ENCODE data around the gene AGTPBP1. TPM values are rescaled to one million over a fixed set of nuclear protein-coding genes. Genes with fewer than 3 reads are reported as not detected.

AGTPBP1 gene
- polyA plus RNA-seq, 3 donors: 24.0 to 29.9 (median 25.8) TPM

- no peak for DNase-seq (ENCODE audit: extremely low read depth in 1 of 11, low read depth in 9 of 11, low spot score in 4 of 11)
Observed at GRCh38 chr9:85666086-85666485, 75.7 kb downstream of the AGTPBP1 start.

DNA sequence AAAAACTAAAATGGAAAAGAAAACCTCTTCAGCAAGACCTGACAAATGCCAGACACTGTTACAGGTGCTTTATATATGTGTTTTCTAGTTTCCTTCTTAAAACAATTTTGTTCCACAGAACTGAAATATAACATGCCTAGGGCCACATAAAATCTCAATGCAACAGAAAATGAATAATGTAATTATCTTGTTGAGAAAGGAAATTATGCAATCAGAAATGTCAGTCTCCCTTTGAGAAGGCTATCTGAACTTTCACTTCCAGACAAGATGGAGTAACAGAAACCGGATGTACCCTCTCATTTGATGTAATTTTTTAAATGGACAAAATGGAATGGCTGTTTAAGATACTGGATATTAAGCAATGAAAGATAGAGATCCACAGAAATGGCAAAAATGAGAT, 79.2 kb downstream of the AGTPBP1 start:
- no peak for DNase-seq (ENCODE audit: extremely low read depth in 1 of 11, low read depth in 9 of 11, low spot score in 4 of 11)

GRCh38 chr9:85658716-85659115, 83.0 kb downstream of the AGTPBP1 start:
- no peak for DNase-seq (ENCODE audit: extremely low read depth in 1 of 11, low read depth in 9 of 11, low spot score in 4 of 11)

GRCh38 chr9:85653153-85653552, 88.6 kb downstream of the AGTPBP1 start:
- DNase-seq (ENCODE audit: extremely low read depth in 1 of 11, low read depth in 9 of 11, low spot score in 4 of 11): no peak

GRCh38 chr9:85647571-85647970, 94.2 kb downstream of the AGTPBP1 start:
- no peak for DNase-seq (ENCODE audit: extremely low read depth in 1 of 11, low read depth in 9 of 11, low spot score in 4 of 11)

DNA sequence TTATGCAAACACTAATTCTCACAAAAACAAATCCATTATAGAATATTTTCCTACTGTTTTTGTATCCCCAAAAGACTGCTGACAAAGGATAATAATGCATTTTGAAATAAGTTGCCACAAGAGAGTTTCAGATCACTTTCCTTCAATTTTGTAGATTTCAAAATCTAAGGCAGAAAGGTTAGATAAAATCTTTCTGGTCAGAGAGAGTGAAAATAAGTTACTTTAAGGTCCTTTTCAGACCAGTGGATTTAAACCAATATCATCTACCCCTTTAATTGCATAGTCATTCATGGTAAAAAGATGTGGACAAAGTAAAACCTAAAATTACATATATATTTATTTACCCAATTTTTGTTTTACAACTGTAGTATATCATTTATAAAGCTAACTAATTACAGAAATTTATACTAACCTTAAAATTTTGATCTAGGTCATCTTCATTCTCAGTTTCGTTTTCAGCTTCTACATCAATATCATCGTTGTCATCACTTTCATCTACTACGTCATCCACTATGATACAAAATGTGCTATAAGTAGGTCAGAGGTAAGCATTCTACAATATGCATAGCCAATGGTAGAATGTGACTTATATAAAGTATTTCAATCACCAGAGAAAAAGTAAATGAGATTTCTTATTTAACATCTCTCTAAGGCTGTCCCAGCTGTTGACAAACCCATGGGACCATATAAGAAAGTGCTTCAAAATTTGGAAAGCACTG, 95.7 kb downstream of the AGTPBP1 start:
- no peak for DNase-seq (ENCODE audit: extremely low read depth in 1 of 11, low read depth in 9 of 11, low spot score in 4 of 11)

- DNase-seq (ENCODE audit: extremely low read depth in 1 of 11, low read depth in 9 of 11, low spot score in 4 of 11): no peak
Observed at GRCh38 chr9:85640425-85640824, 101.3 kb downstream of the AGTPBP1 start.

GRCh38 chr9:85639675-85640186, 102.0 kb downstream of the AGTPBP1 start:
- no peak for DNase-seq (ENCODE audit: extremely low read depth in 1 of 11, low read depth in 9 of 11, low spot score in 4 of 11)

GRCh38 chr9:85631809-85632208, 109.9 kb downstream of the AGTPBP1 start:
- no peak for DNase-seq (ENCODE audit: extremely low read depth in 1 of 11, low read depth in 9 of 11, low spot score in 4 of 11)

GRCh38 chr9:85630676-85631075, 111.1 kb downstream of the AGTPBP1 start:
- DNase-seq (ENCODE audit: extremely low read depth in 1 of 11, low read depth in 9 of 11, low spot score in 4 of 11): no peak

GRCh38 chr9:85617141-85617670, 124.5 kb downstream of the AGTPBP1 start:
- no peak for DNase-seq (ENCODE audit: extremely low read depth in 1 of 11, low read depth in 9 of 11, low spot score in 4 of 11)

DNA sequence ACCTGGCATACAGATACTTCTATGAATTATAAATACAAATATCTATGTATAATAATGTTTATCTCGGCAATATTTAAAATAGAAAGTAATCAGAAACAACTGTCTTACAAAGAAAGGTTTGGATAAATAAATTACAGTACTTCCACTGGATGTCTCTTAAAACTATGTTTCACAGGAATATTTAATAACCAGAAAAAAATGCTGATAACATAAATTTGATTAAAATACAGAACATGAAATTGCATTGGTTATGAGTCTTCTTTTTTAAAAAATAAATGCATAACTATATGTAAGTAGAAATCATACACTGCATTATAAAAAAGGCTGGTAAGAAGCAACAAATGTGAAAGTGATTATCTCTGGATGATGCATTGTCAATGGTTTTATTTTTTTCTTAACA, 126.0 kb downstream of the AGTPBP1 start:
- no peak for DNase-seq (ENCODE audit: extremely low read depth in 1 of 11, low read depth in 9 of 11, low spot score in 4 of 11)

DNA sequence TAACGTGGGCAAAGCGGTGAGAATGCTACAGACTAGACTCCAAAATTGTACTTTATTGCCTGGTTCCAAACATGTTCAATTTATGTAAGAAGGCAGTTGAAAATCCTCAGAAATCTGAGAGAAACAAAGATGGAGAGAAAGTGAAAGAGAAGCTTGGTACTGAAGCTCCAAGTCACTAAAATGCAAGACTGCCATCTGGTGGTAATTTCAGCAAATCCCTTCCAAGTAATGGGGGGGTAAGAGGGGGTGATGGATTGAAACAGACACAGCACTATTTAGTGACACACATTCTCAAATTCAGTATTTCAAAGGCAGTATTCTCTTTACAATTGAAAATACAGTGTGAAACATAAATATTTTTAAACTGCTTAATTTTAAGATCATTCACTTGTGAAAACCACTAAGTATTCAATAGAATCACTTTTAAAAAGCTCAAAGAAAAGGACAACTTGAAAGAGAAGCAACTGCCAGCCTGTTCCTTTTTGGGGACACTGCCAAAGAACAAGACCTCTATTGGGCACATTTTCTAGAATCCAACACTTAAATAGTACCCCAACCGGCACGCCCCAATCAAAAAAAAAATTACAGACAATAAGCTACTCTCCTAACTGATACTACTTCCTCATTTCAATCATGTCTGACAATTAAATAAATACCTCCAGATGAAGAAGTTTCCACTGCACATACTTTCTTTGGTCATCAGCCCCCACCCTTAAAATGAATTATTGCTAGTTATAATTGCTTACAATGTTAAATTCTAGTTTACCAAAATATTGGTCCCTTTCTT, 131.5 kb downstream of the AGTPBP1 start:
- peak; percentile 65 to 83 (median 75) for DNase-seq (ENCODE audit: extremely low read depth in 1 of 11, low read depth in 9 of 11, low spot score in 4 of 11)

DNA sequence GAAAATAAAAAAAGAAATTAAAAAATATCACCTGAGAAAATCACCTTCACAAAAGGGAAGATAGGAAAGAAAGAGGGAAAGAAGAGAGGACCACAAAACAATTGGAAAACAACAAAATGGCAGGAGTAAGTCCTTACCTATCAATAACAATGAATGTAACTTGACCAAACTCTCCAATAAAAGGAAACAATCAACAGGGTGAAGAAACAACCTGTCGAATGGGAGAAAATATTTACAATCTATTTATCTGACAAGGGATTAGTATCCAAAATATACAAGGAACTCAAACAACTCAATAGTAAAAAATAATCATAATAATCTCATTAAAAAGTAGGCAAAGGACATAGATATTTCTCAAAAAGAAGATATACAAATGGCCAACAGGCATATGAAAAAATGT, 135.8 kb downstream of the AGTPBP1 start:
- DNase-seq (ENCODE audit: extremely low read depth in 1 of 11, low read depth in 9 of 11, low spot score in 4 of 11): no peak

DNA sequence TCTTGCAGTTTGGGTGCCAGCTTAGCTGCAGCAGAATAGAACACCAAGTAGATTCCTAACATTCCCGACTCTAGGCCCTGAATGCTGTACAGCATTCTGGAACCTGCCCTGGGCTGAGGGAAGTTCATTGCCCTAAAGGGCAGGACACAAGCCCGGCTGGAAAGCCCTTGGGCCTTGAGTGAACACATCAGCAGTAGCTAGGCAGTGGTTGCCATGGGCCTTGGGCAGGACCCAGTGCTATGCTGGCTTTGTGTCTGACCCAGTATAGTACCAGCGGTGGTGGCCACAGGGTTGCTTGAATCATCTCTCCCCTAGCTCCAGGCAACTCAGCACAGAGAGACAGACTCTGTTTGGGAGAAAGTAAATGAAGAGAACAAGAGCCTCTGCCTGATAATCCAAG, 137.8 kb downstream of the AGTPBP1 start:
- DNase-seq (ENCODE audit: extremely low read depth in 1 of 11, low read depth in 9 of 11, low spot score in 4 of 11): no peak

GRCh38 chr9:85602742-85603141, 139.0 kb downstream of the AGTPBP1 start:
- DNase-seq (ENCODE audit: extremely low read depth in 1 of 11, low read depth in 9 of 11, low spot score in 4 of 11): no peak

DNA sequence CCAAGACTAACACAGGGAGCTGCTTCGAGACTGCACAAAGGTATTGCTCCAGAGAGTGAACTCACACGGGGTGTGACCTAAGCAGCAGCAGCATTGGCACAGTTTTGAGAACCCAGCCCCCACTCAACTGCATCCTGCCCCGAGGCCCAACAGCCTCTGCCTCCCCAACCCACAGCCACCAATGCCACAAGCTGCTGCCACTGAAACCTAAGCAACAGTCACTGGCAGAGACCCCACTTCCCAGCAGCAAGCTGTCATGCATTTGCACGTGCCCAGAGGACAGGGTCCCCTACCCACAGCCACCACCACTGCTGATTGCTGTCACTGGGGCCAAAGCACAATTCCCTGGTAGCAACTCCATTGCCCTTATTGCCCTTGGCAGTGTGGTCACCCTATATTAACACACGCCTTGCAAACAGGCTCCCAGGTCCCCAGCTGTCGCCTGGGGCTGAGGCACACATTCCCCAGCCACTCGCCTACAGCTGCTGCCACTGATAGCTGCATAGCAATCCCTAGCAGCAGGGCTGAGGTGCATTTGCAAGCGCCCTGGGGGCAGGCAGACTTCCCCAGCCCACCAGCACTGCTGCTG, 141.0 kb downstream of the AGTPBP1 start:
- no peak for DNase-seq (ENCODE audit: extremely low read depth in 1 of 11, low read depth in 9 of 11, low spot score in 4 of 11)

DNA sequence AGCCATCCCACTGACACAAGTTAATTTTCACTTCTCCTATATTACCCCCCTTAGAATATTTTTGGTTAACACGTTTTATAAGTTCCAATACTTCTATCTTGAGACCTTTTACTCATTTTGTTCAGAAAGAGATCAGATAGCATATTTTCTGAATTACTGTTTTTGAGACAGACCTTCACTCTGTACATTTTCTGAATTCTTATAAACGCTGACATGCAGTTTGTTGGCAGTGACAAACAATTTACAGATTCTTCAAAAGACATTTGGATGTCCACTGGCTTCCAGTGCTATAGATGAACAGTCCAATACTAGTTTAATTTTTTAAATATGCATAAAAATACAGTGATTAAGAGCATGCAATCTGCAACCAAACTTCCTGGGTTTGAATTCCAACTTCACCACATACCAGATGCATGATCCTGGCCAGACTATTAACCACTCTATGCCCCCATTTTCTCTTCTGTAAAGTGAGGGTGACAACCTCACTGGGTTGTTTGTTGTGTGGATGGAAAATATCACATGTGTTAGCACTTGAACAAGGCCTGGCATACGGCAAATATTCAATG, 142.1 kb downstream of the AGTPBP1 start:
- DNase-seq (ENCODE audit: extremely low read depth in 1 of 11, low read depth in 9 of 11, low spot score in 4 of 11): no peak

GRCh38 chr9:85594316-85594715, 147.4 kb downstream of the AGTPBP1 start:
- no peak for DNase-seq (ENCODE audit: extremely low read depth in 1 of 11, low read depth in 9 of 11, low spot score in 4 of 11)
